Neural cell (in vitro differentiated cells): ENCODE measurements around the gene BRSK2. TPM values are rescaled to one million over a fixed set of nuclear protein-coding genes. Genes with fewer than 3 reads are reported as not detected.

Experiments used
- H2AFZ ChIP-seq: fragments of 200-600, 300-800 bp; sonication (generic), shearing (Covaris generic); 2 replicates; pipeline ENCODE4 v1.6.0; 2014; ENCODE audit warnings: low read depth, mild to moderate bottlenecking, antibody characterized with exemption, low read length, moderate library complexity
- H3F3A ChIP-seq: fragments of 200-600 bp; shearing (Covaris generic); 2 replicates; pipeline ENCODE4 v1.6.1; 2016; ENCODE audit warnings: mild to moderate bottlenecking, moderate library complexity, mixed read lengths, antibody characterized with exemption, low read length; ENCODE audit not compliant: insufficient read depth, poor library complexity, severe bottlenecking
- H3K27ac ChIP-seq: fragments of 200-600, 300-800 bp; sonication (generic), shearing (Covaris generic); 2 replicates; pipeline ENCODE4 v1.5.1; 2014; ENCODE audit warnings: mild to moderate bottlenecking, low read length, moderate library complexity
- H3K27me3 ChIP-seq: fragments of 300-800, 200-600 bp; sonication (generic), shearing (Covaris generic); 2 replicates; pipeline ENCODE4 v1.6.0; 2014; ENCODE audit warnings: mild to moderate bottlenecking, low read depth, low read length, moderate library complexity; ENCODE audit not compliant: insufficient read depth
- H3K36me3 ChIP-seq: fragments of 300-800, 200-600 bp; sonication (generic), shearing (Covaris generic); 2 replicates; pipeline ENCODE4 v1.5.1; 2014; ENCODE audit warnings: mild to moderate bottlenecking, antibody characterized with exemption, low read length, moderate library complexity; ENCODE audit not compliant: insufficient read depth
- H3K4me2 ChIP-seq: fragments of 300-800, 200-600 bp; sonication (generic), shearing (Covaris generic); 2 replicates; pipeline ENCODE4 v1.6.0; 2014; ENCODE audit warnings: mild to moderate bottlenecking, low read length
- H3K4me3 ChIP-seq: fragments of 300-800, 200-600 bp; sonication (generic), shearing (Covaris generic); 2 replicates; pipeline ENCODE4 v1.5.1; 2014; ENCODE audit warnings: mild to moderate bottlenecking, low read length, moderate library complexity
- H3K79me2 ChIP-seq: fragments of 200-600 bp; shearing (Covaris generic); replicated peaks from 2 replicates; pipeline ENCODE4 v1.6.0; 2014; ENCODE audit warnings: mild to moderate bottlenecking, low read length, moderate library complexity; ENCODE audit not compliant: insufficient read depth
- H3K9ac ChIP-seq: fragments of 300-800, 200-600 bp; sonication (generic), shearing (Covaris generic); 2 replicates; pipeline ENCODE4 v1.6.1; 2016; ENCODE audit warnings: mild to moderate bottlenecking, low read length, mixed read lengths
- H3K9me2 ChIP-seq: fragments of 200-600 bp; shearing (Covaris generic); 2 replicates; pipeline ENCODE4 v1.6.1; 2016; ENCODE audit warnings: mild to moderate bottlenecking, low read length, mixed read lengths; ENCODE audit not compliant: insufficient read depth
- H3K9me3 ChIP-seq: fragments of 200-600, 300-800 bp; sonication (generic), shearing (Covaris generic); 2 replicates; pipeline ENCODE4 v1.6.1; 2016; ENCODE audit warnings: mild to moderate bottlenecking, mixed run types, low read length, moderate library complexity, mixed read lengths
- H4K20me1 ChIP-seq: fragments of 200-600 bp; shearing (Covaris generic); 2 replicates; pipeline ENCODE4 v1.6.1; 2016; ENCODE audit warnings: mild to moderate bottlenecking, mixed run types; ENCODE audit not compliant: insufficient read depth
- CTCF ChIP-seq: fragments of 450-650 bp; IDR thresholded peaks from 2 replicates; pipeline ENCODE4 v1.5.1; 2014; ENCODE audit warnings: antibody characterized with exemption, mild to moderate bottlenecking, moderate library complexity; ENCODE audit not compliant: poor library complexity, severe bottlenecking
- EP300 ChIP-seq: fragments of 450-650 bp; conservative IDR thresholded peaks from 2 replicates; pipeline ENCODE4 v1.6.1; 2014; ENCODE audit warnings: antibody characterized with exemption, mild to moderate bottlenecking, moderate library complexity; ENCODE audit not compliant: poor library complexity, severe bottlenecking
- EZH2 ChIP-seq: fragments of 200-600, 300-800 bp; shearing (Covaris generic), sonication (generic); IDR thresholded peaks from 2 replicates; pipeline ENCODE4 v1.6.1; 2014; ENCODE audit warnings: antibody characterized with exemption, low read length, borderline replicate concordance, mild to moderate bottlenecking; ENCODE audit not compliant: insufficient read depth, poor library complexity, severe bottlenecking
- MXI1 ChIP-seq: fragments of 450-650 bp; conservative IDR thresholded peaks from 2 replicates; pipeline ENCODE4 v1.6.1; 2014; ENCODE audit warnings: antibody characterized with exemption, mild to moderate bottlenecking; ENCODE audit not compliant: poor library complexity, severe bottlenecking
- POLR2AphosphoS5 ChIP-seq: IDR thresholded peaks from 2 replicates; pipeline ENCODE4 v1.6.1; 2012
- RAD21 ChIP-seq: fragments of 450-650 bp; conservative IDR thresholded peaks from 2 replicates; pipeline ENCODE4 v1.6.1; 2014; ENCODE audit warnings: antibody characterized with exemption, mild to moderate bottlenecking, moderate library complexity
- REST ChIP-seq: IDR thresholded peaks from 2 replicates; pipeline ENCODE4 v1.6.1; 2012; ENCODE audit warnings: borderline replicate concordance
- SMC3 ChIP-seq: fragments of 450-650 bp; conservative IDR thresholded peaks from 2 replicates; pipeline ENCODE4 v1.6.1; 2014; ENCODE audit warnings: antibody characterized with exemption, mild to moderate bottlenecking, moderate library complexity; ENCODE audit not compliant: poor library complexity
- TAF1 ChIP-seq: IDR thresholded peaks from 2 replicates; pipeline ENCODE4 v1.6.1; 2012; ENCODE audit warnings: low read depth
- polyA plus RNA-seq: library from polyadenylated mRNA; depleted of rRNA; stranded (reverse); fragments of >200 nt; gene quantifications from 2 replicates; pipeline ENCODE4 v1.2.3, GENCODE V29; 2014

The BRSK2 gene
- polyA plus RNA-seq, 1 donor from 2014 or later = 47.5 TPM

GRCh38 chr11:1345737-1346513 is 43.8 kb upstream of the BRSK2 start:
- Histone ChIP-seq H3K36me3 (no peaks in the 10 kb centered on the region), H3K4me2 (no peak overlapping the region), H3K4me3 (no peak overlapping the region), H3K79me2 (no peaks in the 10 kb centered on the region), H3F3A (no peaks in the 10 kb centered on the region), H3K27ac (no peak overlapping the region), H3K27me3 (no peaks in the 10 kb centered on the region), H3K9me3 (no peaks in the 10 kb centered on the region), H4K20me1 (no peaks in the 10 kb centered on the region), H3K9me2 (no peaks in the 10 kb centered on the region), H3K9ac (no peak overlapping the region), H2AFZ (no peak overlapping the region)
- TF ChIP-seq EZH2 (no peak), CTCF (no peak), MXI1 (no peak), RAD21 (no peak), TAF1 (no peak), REST (no peak), EP300 (no peak), POLR2AphosphoS5 (no peak)

- Histone ChIP-seq H3K27ac (no peak overlapping the region), H3K4me2 (no peak overlapping the region), H3F3A (no peaks in the 10 kb centered on the region), H3K4me3 (no peak overlapping the region), H3K9me3 (no peaks in the 10 kb centered on the region), H3K27me3 (no peaks in the 10 kb centered on the region), H4K20me1 (no peaks in the 10 kb centered on the region), H3K36me3 (no peaks in the 10 kb centered on the region), H2AFZ (no peak overlapping the region), H3K9me2 (no peaks in the 10 kb centered on the region), H3K79me2 (no peaks in the 10 kb centered on the region), H3K9ac (no peak overlapping the region)
- no peak for TF ChIP-seq RAD21
- no peak for TF ChIP-seq TAF1
- TF ChIP-seq MXI1 = no peak
- TF ChIP-seq CTCF = no peak
- TF ChIP-seq REST = no peak
- TF ChIP-seq SMC3 = no peak
- TF ChIP-seq EZH2 = no peak
- no peak for TF ChIP-seq POLR2AphosphoS5
- no peak for TF ChIP-seq EP300
Measured at GRCh38 chr11:1346669-1347390, 42.9 kb upstream of the BRSK2 start.
